NT2/D1 (cell line): ENCODE measurements around the gene FGF7.

Experiments
- YY1 ChIP-seq: IDR thresholded peaks from 2 replicates; pipeline ENCODE4 v1.6.1; 2011; ENCODE audit not compliant: insufficient read length, insufficient read depth
- ZNF274 ChIP-seq: IDR thresholded peaks from 2 replicates; pipeline ENCODE4 v1.6.1; 2011; ENCODE audit warnings: mild to moderate bottlenecking, low read depth, low read length

GRCh38 chr15:49530092-49530491, 107.0 kb downstream of the FGF7 start:
- TF ChIP-seq ZNF274 (no peak), YY1 (no peak)
